Calu3 (cell line): ENCODE data around the gene KPNA4. TPM values are rescaled to one million over a fixed set of nuclear protein-coding genes. Genes with fewer than 3 reads are reported as not detected.

Experiments
- BruUV-seq: library from RNA; stranded (reverse); fragments of 400-500 nt; replicated peaks from 2 replicates; lab custom pipeline; 2021; lab: Mats Ljungman, UMichigan
- CTCF ChIA-PET: fragments of 300-600 bp; sonication (Branson Sonifier 250); formaldehyde crosslinking; loops from one replicate; lab custom pipeline; 2022; ENCODE audit warnings: antibody characterized with exemption; lab: Charles Lee
- DNase-seq: peaks from one replicate; pipeline ENCODE4 v3.0.0; 2022
- H3K27ac Mint-ChIP-seq: one replicate; pipeline ENCODE4 v1.8.0; 2022; ENCODE audit warnings: mixed read lengths; ENCODE audit not compliant: unreplicated experiment
- H3K27me3 Mint-ChIP-seq: one replicate; pipeline ENCODE4 v1.8.0; 2022; ENCODE audit warnings: mixed read lengths; ENCODE audit not compliant: unreplicated experiment
- H3K36me3 Mint-ChIP-seq: one replicate; pipeline ENCODE4 v1.8.0; 2022; ENCODE audit warnings: mild to moderate bottlenecking, moderate library complexity, mixed read lengths; ENCODE audit not compliant: insufficient read depth, unreplicated experiment
- H3K4me1 Mint-ChIP-seq: one replicate; pipeline ENCODE4 v1.8.0; 2022; ENCODE audit warnings: mild to moderate bottlenecking, low read depth, mixed read lengths; ENCODE audit not compliant: unreplicated experiment
- H3K4me3 Mint-ChIP-seq: one replicate; pipeline ENCODE4 v1.8.0; 2022; ENCODE audit warnings: mild to moderate bottlenecking, low read depth, moderate library complexity, mixed read lengths; ENCODE audit not compliant: unreplicated experiment
- H3K9me3 Mint-ChIP-seq: one replicate; pipeline ENCODE4 v1.8.0; 2022; ENCODE audit warnings: low read depth, mixed read lengths; ENCODE audit not compliant: unreplicated experiment
- intact Hi-C: fragments of 100-400 bp; cut with micrococcal nuclease; formaldehyde crosslinking; loops from one replicate; pipeline ENCODE4 v1.10.0; 2022; ENCODE audit not compliant: unreplicated experiment
- total RNA-seq: library from RNA; stranded (reverse); gene quantifications from 2 replicates; pipeline ENCODE4 v1.2.3, GENCODE V29; 2022
- TF ChIP-seq, protein P1 (sequence below): fragments of 200-600 bp; IDR thresholded peaks from one replicate; pipeline ENCODE4 v1.8.0; 2022; ENCODE audit warnings: antibody characterized with exemption; ENCODE audit not compliant: unreplicated experiment

KPNA4 gene
- total RNA-seq, 1 experiment from 2014 or later, result 117 TPM

GRCh38 chr3:160475884-160476283 is 89.5 kb downstream of the KPNA4 start:
- intact Hi-C loops, result no loop called here
- no TSS peak for BruUV-seq
- Mint-ChIP-seq H3K4me3 (no peak overlapping the region), H3K27me3 (no peaks in the 10 kb centered on the region), H3K36me3 (no peaks in the 10 kb centered on the region), H3K27ac (no peak overlapping the region), H3K9me3 (no peaks in the 10 kb centered on the region), H3K4me1 (no peaks in the 10 kb centered on the region)
- DNase-seq, result no peak
- TF ChIP-seq, protein P1, sequence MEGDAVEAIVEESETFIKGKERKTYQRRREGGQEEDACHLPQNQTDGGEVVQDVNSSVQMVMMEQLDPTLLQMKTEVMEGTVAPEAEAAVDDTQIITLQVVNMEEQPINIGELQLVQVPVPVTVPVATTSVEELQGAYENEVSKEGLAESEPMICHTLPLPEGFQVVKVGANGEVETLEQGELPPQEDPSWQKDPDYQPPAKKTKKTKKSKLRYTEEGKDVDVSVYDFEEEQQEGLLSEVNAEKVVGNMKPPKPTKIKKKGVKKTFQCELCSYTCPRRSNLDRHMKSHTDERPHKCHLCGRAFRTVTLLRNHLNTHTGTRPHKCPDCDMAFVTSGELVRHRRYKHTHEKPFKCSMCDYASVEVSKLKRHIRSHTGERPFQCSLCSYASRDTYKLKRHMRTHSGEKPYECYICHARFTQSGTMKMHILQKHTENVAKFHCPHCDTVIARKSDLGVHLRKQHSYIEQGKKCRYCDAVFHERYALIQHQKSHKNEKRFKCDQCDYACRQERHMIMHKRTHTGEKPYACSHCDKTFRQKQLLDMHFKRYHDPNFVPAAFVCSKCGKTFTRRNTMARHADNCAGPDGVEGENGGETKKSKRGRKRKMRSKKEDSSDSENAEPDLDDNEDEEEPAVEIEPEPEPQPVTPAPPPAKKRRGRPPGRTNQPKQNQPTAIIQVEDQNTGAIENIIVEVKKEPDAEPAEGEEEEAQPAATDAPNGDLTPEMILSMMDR, result no peak
- CTCF ChIA-PET, result no interaction called here

DNA sequence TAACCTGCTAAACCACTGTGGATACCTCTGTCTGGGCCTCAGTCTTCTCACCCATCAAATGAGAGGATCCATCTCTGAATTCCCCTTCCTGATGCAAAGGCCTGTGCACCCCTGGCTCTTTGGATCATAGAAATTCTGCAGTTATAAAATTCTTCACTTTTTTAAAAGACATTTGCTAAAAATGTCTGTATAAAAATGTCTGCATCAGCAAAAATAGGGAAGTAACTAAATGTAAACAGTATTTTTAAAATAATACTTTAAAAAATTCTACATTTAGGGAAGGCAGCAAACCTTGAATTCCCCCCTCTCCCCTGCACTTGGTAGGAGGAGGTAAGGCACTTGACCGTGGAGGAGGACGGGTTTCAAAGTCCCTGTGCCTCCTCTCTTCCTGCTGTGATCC is 90.2 kb downstream of the KPNA4 start:
- TF ChIP-seq, protein P1, result no peak
- intact Hi-C loops, result no loop called here
- CTCF ChIA-PET, result no interaction called here
- DNase-seq, result no peak
- no TSS peak for BruUV-seq
- Mint-ChIP-seq H3K4me3 (no peak overlapping the region), H3K36me3 (no peaks in the 10 kb centered on the region), H3K27me3 (no peaks in the 10 kb centered on the region), H3K4me1 (no peaks in the 10 kb centered on the region), H3K27ac (no peak overlapping the region), H3K9me3 (no peaks in the 10 kb centered on the region)

DNA sequence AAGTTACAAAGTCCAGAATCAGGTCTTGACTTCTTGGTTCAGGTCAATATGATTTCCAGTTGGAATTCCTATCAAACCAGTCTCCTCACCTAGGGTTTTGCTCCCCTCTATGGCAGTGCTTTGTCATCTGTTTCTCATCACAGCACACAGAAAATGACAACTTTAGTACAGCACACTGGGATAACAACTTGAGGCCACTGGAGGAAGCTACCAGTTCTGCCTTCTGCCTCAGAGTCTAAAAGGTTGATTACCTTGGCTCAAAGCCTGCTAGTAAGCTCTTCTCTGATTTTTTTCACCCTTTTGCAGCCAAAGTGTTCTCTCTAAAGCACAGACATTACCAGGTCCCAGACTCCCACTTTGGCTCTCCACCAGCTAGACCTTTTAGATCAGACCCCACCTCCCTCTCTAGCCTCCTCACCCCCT is 90.9 kb downstream of the KPNA4 start:
- TF ChIP-seq, protein P1, result no peak
- BruUV-seq, result no TSS peak
- Mint-ChIP-seq H3K9me3 (peaks cover 6% of the 10 kb centered on the region), H3K4me1 (no peaks in the 10 kb centered on the region), H3K36me3 (no peaks in the 10 kb centered on the region), H3K27ac (no peak overlapping the region), H3K27me3 (peaks cover 4% of the 10 kb centered on the region), H3K4me3 (no peak overlapping the region)
- intact Hi-C loops, result no loop called here
- CTCF ChIA-PET, result no interaction called here
- DNase-seq, result no peak

- BruUV-seq, result no TSS peak
- no peaks in the 10 kb centered on the region for H3K36me3 Mint-ChIP-seq
- H3K27me3 Mint-ChIP-seq, result peaks cover 9% of the 10 kb centered on the region
- TF ChIP-seq, protein P1, result no peak
- no peaks in the 10 kb centered on the region for H3K4me1 Mint-ChIP-seq
- H3K9me3 Mint-ChIP-seq, result peaks cover 10% of the 10 kb centered on the region
- intact Hi-C loops, result no loop called here
- DNase-seq, result no peak
- no peak overlapping the region for H3K4me3 Mint-ChIP-seq
- CTCF ChIA-PET, result no interaction called here
- H3K27ac Mint-ChIP-seq, result no peak overlapping the region
Measured at GRCh38 chr3:160473978-160474377, 91.4 kb downstream of the KPNA4 start.
